Measurements from ENCODE around the gene SLC6A2.
A peak's percentile ranks its signal among the peaks of the same experiment; 100 is the strongest.

The SLC6A2 gene

GRCh38 chr16:55651841-55652824 is 3.7 kb upstream of the SLC6A2 start:
- Histone ChIP-seq H3K4me1 (ENCODE audit: insufficient read depth, low read length) (no peaks in the 10 kb centered on the region), H3K9me3 (ENCODE audit: insufficient read depth, low read depth, low read length) (0 out of 2 replicates have a peak, but pooled peaks cover 6% of the 10 kb centered on the region), H3K4me3 (ENCODE audit: low read length) (no peak overlapping the region), H3K27me3 (ENCODE audit: insufficient read depth, low read length) (peaks cover 76% of the 10 kb centered on the region), H3K9ac (ENCODE audit: low read depth, low read length) (no peak overlapping the region), H3K27ac (ENCODE audit: low read length) (no peak overlapping the region), H3K36me3 (ENCODE audit: insufficient read depth, low read depth, low read length) (no peaks in the 10 kb centered on the region)

DNA sequence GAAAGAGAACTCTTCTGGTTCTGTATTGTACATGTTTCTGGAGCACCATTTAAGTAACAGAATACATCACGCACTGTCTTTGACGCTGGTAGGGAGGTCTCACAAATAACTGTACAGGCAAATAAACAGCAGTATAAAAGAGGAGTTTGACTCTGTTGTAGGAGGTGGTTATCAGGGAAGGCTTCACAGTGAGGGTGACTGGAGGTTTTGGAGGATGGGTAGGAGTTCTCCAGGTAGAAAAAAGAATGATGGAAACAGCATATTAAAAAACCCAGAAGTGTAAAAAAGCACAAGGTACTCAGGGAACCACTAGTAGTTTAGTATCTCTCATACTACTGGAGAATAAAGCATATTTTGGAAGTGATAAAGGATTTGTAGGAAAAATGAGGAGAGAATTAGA is 2.7 kb upstream of the SLC6A2 start:
- no peaks in the 10 kb centered on the region for H3K36me3 ChIP-seq (ENCODE audit: insufficient read depth, low read depth, low read length)
- 0 out of 2 replicates have a peak, but pooled peaks cover 6% of the 10 kb centered on the region for H3K9me3 ChIP-seq (ENCODE audit: insufficient read depth, low read depth, low read length)
- H3K27me3 ChIP-seq (ENCODE audit: insufficient read depth, low read length), result peaks cover 85% of the 10 kb centered on the region
- H3K4me3 ChIP-seq (ENCODE audit: low read length), result no peak overlapping the region
- no peak overlapping the region for H3K9ac ChIP-seq (ENCODE audit: low read depth, low read length)
- H3K4me1 ChIP-seq (ENCODE audit: insufficient read depth, low read length), result no peaks in the 10 kb centered on the region
- no peak overlapping the region for H3K27ac ChIP-seq (ENCODE audit: low read length)

DNA sequence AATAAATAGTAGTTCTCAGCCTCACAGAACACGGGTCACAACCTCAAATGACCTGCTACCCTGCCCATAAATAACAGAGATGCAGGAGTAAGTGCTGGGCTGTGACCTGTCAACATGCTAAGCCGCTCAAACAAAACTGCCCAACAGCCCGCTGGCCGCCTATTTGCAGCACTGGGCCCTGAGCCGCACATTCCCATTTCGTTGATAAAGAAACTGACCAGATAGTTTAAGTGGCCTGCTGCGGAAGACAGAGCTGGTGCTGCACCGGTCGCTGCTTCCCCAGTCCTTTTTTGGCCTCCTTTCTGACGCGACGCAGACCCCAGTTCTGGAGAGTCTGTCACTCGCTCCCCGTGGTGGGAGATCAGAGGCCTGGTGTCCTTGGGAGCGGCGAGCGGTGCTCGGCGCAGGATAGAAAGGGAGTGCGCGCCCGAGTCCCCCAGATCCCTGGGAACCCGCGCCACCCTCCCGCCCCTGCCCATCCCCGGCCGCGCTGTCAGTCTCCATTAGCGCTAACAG is 349 bp upstream of the SLC6A2 start:
- no peaks in the 10 kb centered on the region for H3K4me1 ChIP-seq (ENCODE audit: insufficient read depth, low read length)
- H3K36me3 ChIP-seq (ENCODE audit: insufficient read depth, low read depth, low read length), result no peaks in the 10 kb centered on the region
- no peak overlapping the region for H3K27ac ChIP-seq (ENCODE audit: low read length)
- H3K27me3 ChIP-seq (ENCODE audit: insufficient read depth, low read length), result peaks cover 98% of the 10 kb centered on the region
- 0 out of 2 replicates have a peak, but pooled peaks cover 6% of the 10 kb centered on the region for H3K9me3 ChIP-seq (ENCODE audit: insufficient read depth, low read depth, low read length)
- no peak overlapping the region for H3K9ac ChIP-seq (ENCODE audit: low read depth, low read length)
- H3K4me3 ChIP-seq (ENCODE audit: low read length), result peak overlapping the region; percentile 72

GRCh38 chr16:55656691-55657092 is 904 bp downstream of the SLC6A2 start:
- Histone ChIP-seq H3K27ac (ENCODE audit: low read length) (no peak overlapping the region), H3K4me1 (ENCODE audit: insufficient read depth, low read length) (no peaks in the 10 kb centered on the region), H3K27me3 (ENCODE audit: insufficient read depth, low read length) (peaks cover 91% of the 10 kb centered on the region), H3K36me3 (ENCODE audit: insufficient read depth, low read depth, low read length) (no peaks in the 10 kb centered on the region), H3K4me3 (ENCODE audit: low read length) (peak overlapping the region; percentile 72; the same call in 1 of the 2 replicates), H3K9ac (ENCODE audit: low read depth, low read length) (no peak overlapping the region), H3K9me3 (ENCODE audit: insufficient read depth, low read depth, low read length) (0 out of 2 replicates have a peak, but pooled peaks cover 6% of the 10 kb centered on the region)

GRCh38 chr16:55657616-55658015 is 1.8 kb downstream of the SLC6A2 start:
- no peak overlapping the region for H3K9ac ChIP-seq (ENCODE audit: low read depth, low read length)
- no peaks in the 10 kb centered on the region for H3K4me1 ChIP-seq (ENCODE audit: insufficient read depth, low read length)
- peaks cover 82% of the 10 kb centered on the region for H3K27me3 ChIP-seq (ENCODE audit: insufficient read depth, low read length)
- H3K27ac ChIP-seq (ENCODE audit: low read length), result no peak overlapping the region
- 0 out of 2 replicates have a peak, but pooled peaks cover 6% of the 10 kb centered on the region for H3K9me3 ChIP-seq (ENCODE audit: insufficient read depth, low read depth, low read length)
- H3K36me3 ChIP-seq (ENCODE audit: insufficient read depth, low read depth, low read length), result no peaks in the 10 kb centered on the region
- no peak overlapping the region for H3K4me3 ChIP-seq (ENCODE audit: low read length)

DNA sequence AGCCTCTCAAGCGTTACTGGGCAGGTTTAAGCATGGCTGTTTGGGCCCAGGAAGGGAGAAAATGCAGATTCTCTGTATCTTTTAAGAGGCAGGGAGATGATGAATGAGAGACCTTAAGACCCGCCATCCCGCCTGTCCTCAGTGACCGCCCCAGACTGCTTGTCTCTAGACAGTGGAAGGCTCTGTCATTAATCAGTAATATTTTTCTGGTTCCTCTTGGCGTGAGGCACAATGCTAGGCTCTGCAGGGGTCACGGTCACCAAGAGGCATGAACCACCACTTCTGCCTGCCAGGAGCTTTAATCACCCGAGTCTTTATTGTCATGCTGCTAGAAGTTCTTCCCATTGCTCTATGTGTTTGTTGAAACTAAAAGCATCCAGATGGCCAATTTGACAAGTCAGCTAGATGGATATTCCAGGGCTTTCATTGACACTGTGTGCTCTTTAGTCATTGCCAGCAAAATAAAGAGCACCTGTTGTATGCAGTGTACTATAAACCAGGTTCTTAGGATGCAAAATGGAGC is 3.2 kb downstream of the SLC6A2 start:
- Histone ChIP-seq H3K27ac (ENCODE audit: low read length) (no peak overlapping the region), H3K9me3 (ENCODE audit: insufficient read depth, low read depth, low read length) (0 out of 2 replicates have a peak, but pooled peaks cover 2% of the 10 kb centered on the region), H3K4me1 (ENCODE audit: insufficient read depth, low read length) (no peaks in the 10 kb centered on the region), H3K36me3 (ENCODE audit: insufficient read depth, low read depth, low read length) (no peaks in the 10 kb centered on the region), H3K9ac (ENCODE audit: low read depth, low read length) (no peak overlapping the region), H3K4me3 (ENCODE audit: low read length) (no peak overlapping the region), H3K27me3 (ENCODE audit: insufficient read depth, low read length) (peaks cover 69% of the 10 kb centered on the region)

- no peak overlapping the region for H3K27ac ChIP-seq (ENCODE audit: low read length)
- H3K36me3 ChIP-seq (ENCODE audit: insufficient read depth, low read depth, low read length), result no peaks in the 10 kb centered on the region
- H3K4me1 ChIP-seq (ENCODE audit: insufficient read depth, low read length), result no peaks in the 10 kb centered on the region
- H3K4me3 ChIP-seq (ENCODE audit: low read length), result no peak overlapping the region
- no peaks in the 10 kb centered on the region for H3K9me3 ChIP-seq (ENCODE audit: insufficient read depth, low read depth, low read length)
- no peak overlapping the region for H3K9ac ChIP-seq (ENCODE audit: low read depth, low read length)
- H3K27me3 ChIP-seq (ENCODE audit: insufficient read depth, low read length), result peaks cover 58% of the 10 kb centered on the region
Measured at GRCh38 chr16:55660026-55660425, 4.2 kb downstream of the SLC6A2 start.

- Histone ChIP-seq H3K36me3 (ENCODE audit: insufficient read depth, low read depth, low read length) (no peaks in the 10 kb centered on the region), H3K4me3 (ENCODE audit: low read length) (no peak overlapping the region), H3K27me3 (ENCODE audit: insufficient read depth, low read length) (peaks cover 50% of the 10 kb centered on the region), H3K4me1 (ENCODE audit: insufficient read depth, low read length) (no peaks in the 10 kb centered on the region), H3K27ac (ENCODE audit: low read length) (no peak overlapping the region), H3K9ac (ENCODE audit: low read depth, low read length) (no peak overlapping the region), H3K9me3 (ENCODE audit: insufficient read depth, low read depth, low read length) (no peaks in the 10 kb centered on the region)
Measured at GRCh38 chr16:55660828-55661227, 5.0 kb downstream of the SLC6A2 start.

GRCh38 chr16:55661941-55662643 is 6.3 kb downstream of the SLC6A2 start:
- Histone ChIP-seq H3K4me3 (ENCODE audit: low read length) (no peak overlapping the region), H3K27me3 (ENCODE audit: insufficient read depth, low read length) (peaks cover 38% of the 10 kb centered on the region), H3K27ac (ENCODE audit: low read length) (no peak overlapping the region), H3K9me3 (ENCODE audit: insufficient read depth, low read depth, low read length) (no peaks in the 10 kb centered on the region), H3K36me3 (ENCODE audit: insufficient read depth, low read depth, low read length) (no peaks in the 10 kb centered on the region), H3K9ac (ENCODE audit: low read depth, low read length) (no peak overlapping the region), H3K4me1 (ENCODE audit: insufficient read depth, low read length) (no peaks in the 10 kb centered on the region)

DNA sequence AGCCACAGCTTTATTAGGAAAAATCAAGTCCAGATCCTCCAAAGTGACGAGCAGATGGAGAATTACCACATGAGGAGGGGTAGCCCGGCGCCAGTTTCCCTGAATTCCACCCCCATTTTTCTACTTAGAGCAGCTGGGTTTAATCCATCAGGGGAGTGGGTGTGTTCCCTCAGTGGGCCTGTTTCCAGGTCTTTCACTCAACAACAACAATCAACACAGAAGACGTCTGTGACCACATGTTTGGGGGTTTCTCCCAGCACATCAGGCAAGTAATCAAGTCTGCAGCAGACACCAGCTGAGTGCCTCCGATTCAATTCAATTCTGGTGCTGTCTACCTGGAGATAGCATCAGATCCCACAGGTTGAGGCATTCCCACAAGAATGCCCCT is 6.8 kb downstream of the SLC6A2 start:
- no peaks in the 10 kb centered on the region for H3K9me3 ChIP-seq (ENCODE audit: insufficient read depth, low read depth, low read length)
- no peaks in the 10 kb centered on the region for H3K36me3 ChIP-seq (ENCODE audit: insufficient read depth, low read depth, low read length)
- H3K4me3 ChIP-seq (ENCODE audit: low read length), result no peak overlapping the region
- no peak overlapping the region for H3K9ac ChIP-seq (ENCODE audit: low read depth, low read length)
- H3K4me1 ChIP-seq (ENCODE audit: insufficient read depth, low read length), result no peaks in the 10 kb centered on the region
- H3K27ac ChIP-seq (ENCODE audit: low read length), result no peak overlapping the region
- peaks cover 32% of the 10 kb centered on the region for H3K27me3 ChIP-seq (ENCODE audit: insufficient read depth, low read length)

DNA sequence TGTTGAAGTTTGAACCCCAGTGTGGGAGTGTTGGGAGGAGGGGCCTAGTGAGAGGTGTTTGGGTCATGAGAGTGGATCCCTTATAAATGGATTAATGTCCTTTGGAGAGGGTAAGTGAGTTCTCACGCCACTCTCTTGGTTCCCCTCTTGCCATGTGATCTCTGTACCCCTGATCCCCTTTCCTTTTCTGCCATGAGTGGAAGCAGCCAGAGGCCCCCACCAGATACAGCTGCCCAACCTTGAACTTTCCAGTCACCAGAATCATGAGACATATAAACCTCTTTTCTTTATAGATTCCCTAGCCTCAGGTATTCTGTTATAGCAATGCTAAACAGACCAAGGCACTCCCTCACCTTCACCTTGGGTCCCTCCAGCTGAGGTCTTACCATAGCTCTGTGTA is 7.4 kb downstream of the SLC6A2 start:
- no peaks in the 10 kb centered on the region for H3K36me3 ChIP-seq (ENCODE audit: insufficient read depth, low read depth, low read length)
- H3K27ac ChIP-seq (ENCODE audit: low read length), result no peak overlapping the region
- no peak overlapping the region for H3K4me3 ChIP-seq (ENCODE audit: low read length)
- no peak overlapping the region for H3K9ac ChIP-seq (ENCODE audit: low read depth, low read length)
- H3K27me3 ChIP-seq (ENCODE audit: insufficient read depth, low read length), result peaks cover 26% of the 10 kb centered on the region
- H3K9me3 ChIP-seq (ENCODE audit: insufficient read depth, low read depth, low read length), result no peaks in the 10 kb centered on the region
- H3K4me1 ChIP-seq (ENCODE audit: insufficient read depth, low read length), result peaks cover 4% of the 10 kb centered on the region; the same call in 1 of the 2 replicates
